Neural crest cell (in vitro differentiated cells): ENCODE measurements around the gene MALSU1. TPM values are rescaled to one million over a fixed set of nuclear protein-coding genes. Genes with fewer than 3 reads are reported as not detected.

Experiments used
- DNase-seq: peaks from one replicate; pipeline ENCODE4 v3.0.0; 2021; ENCODE audit warnings: low read depth, mixed read lengths, low spot score
- H3K27ac Mint-ChIP-seq: one replicate; pipeline ENCODE4 v1.8.0; 2021; ENCODE audit warnings: mild to moderate bottlenecking, mixed read lengths; ENCODE audit not compliant: unreplicated experiment
- H3K27me3 Mint-ChIP-seq: 2 replicates; pipeline ENCODE4 v1.8.0; 2021; ENCODE audit warnings: low read depth, mild to moderate bottlenecking, mixed read lengths
- H3K36me3 Mint-ChIP-seq: 2 replicates; pipeline ENCODE4 v1.8.0; 2021; ENCODE audit warnings: low read depth, mild to moderate bottlenecking, mixed read lengths
- H3K4me1 Mint-ChIP-seq: 2 replicates; pipeline ENCODE4 v1.8.0; 2021; ENCODE audit warnings: mixed read lengths
- H3K4me3 Mint-ChIP-seq: one replicate; pipeline ENCODE4 v1.8.0; 2021; ENCODE audit warnings: mild to moderate bottlenecking, mixed read lengths
- H3K9me3 Mint-ChIP-seq: 2 replicates; pipeline ENCODE4 v1.8.0; 2021; ENCODE audit warnings: mixed read lengths
- total RNA-seq: library from RNA; stranded (reverse); gene quantifications from 2 replicates; pipeline ENCODE4 v1.2.1, GENCODE V29; 2021
- TF ChIP-seq, protein P1 (sequence below): fragments of 200-600 bp; sonication (generic); conservative IDR thresholded peaks from 2 replicates; pipeline ENCODE4 v1.5.0; 2021; ENCODE audit warnings: antibody characterized with exemption, mild to moderate bottlenecking

Gene MALSU1
- total RNA-seq, 1 donor from 2014 or later: 56.1 TPM

- Mint-ChIP-seq H3K27me3 (no peaks in the 10 kb centered on the region), H3K36me3 (peaks cover 50% of the 10 kb centered on the region), H3K27ac (no peak overlapping the region), H3K4me1 (no peaks in the 10 kb centered on the region), H3K9me3 (peaks cover 2% of the 10 kb centered on the region), H3K4me3 (no peak overlapping the region)
- TF ChIP-seq, protein P1, sequence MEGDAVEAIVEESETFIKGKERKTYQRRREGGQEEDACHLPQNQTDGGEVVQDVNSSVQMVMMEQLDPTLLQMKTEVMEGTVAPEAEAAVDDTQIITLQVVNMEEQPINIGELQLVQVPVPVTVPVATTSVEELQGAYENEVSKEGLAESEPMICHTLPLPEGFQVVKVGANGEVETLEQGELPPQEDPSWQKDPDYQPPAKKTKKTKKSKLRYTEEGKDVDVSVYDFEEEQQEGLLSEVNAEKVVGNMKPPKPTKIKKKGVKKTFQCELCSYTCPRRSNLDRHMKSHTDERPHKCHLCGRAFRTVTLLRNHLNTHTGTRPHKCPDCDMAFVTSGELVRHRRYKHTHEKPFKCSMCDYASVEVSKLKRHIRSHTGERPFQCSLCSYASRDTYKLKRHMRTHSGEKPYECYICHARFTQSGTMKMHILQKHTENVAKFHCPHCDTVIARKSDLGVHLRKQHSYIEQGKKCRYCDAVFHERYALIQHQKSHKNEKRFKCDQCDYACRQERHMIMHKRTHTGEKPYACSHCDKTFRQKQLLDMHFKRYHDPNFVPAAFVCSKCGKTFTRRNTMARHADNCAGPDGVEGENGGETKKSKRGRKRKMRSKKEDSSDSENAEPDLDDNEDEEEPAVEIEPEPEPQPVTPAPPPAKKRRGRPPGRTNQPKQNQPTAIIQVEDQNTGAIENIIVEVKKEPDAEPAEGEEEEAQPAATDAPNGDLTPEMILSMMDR: no peak
- no peak for DNase-seq
Measured at GRCh38 chr7:23336799-23337283, 37.7 kb downstream of the MALSU1 start.

GRCh38 chr7:23337374-23337773 lies 38.2 kb downstream of the MALSU1 start:
- H3K27ac Mint-ChIP-seq: no peak overlapping the region
- H3K36me3 Mint-ChIP-seq: peaks cover 49% of the 10 kb centered on the region
- H3K4me1 Mint-ChIP-seq: no peaks in the 10 kb centered on the region
- no peak for DNase-seq
- TF ChIP-seq, protein P1: no peak
- peaks cover 2% of the 10 kb centered on the region for H3K9me3 Mint-ChIP-seq
- H3K27me3 Mint-ChIP-seq: no peaks in the 10 kb centered on the region
- no peak overlapping the region for H3K4me3 Mint-ChIP-seq

DNA sequence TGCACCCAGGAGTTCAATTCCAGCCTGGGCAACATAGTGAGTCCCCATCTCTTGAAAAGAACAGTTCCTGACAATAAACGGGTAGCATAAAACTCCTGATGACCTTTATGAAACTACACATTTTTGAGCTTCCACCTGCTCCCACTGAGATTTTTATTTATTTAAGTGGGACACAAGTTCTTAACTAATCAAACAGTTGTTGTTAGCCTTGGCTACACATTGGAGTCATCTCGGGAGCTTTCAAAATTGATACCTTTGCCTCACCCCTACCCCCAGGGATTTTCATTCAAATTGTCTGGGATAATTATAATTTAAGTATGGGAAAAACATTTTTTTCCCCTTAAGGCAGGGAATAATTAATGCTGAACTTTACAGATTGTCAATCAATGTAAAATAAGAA lies 39.3 kb downstream of the MALSU1 start:
- Mint-ChIP-seq H3K4me3 (no peak overlapping the region), H3K4me1 (no peaks in the 10 kb centered on the region), H3K9me3 (peaks cover 2% of the 10 kb centered on the region), H3K36me3 (peaks cover 45% of the 10 kb centered on the region), H3K27me3 (no peaks in the 10 kb centered on the region), H3K27ac (no peak overlapping the region)
- TF ChIP-seq, protein P1: no peak
- no peak for DNase-seq

DNA sequence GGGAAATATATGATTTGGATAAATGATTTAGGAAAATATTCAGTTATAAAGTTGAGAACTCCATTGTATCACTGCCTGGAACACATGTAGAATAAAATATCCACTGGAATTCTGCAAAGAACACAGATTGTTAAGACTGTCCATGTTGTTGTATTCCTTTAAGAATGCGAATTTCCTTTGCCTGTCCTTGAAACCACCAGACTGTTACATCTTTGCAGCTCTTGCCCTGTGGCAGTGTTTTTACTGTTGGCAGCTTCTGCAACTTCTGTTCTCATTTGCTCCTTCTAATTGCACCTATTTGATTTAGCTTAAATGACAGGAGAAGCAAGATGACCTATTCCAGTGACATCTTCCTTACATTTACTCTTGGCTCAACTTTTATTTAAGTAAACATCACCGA lies 39.7 kb downstream of the MALSU1 start:
- Mint-ChIP-seq H3K4me3 (no peak overlapping the region), H3K4me1 (no peaks in the 10 kb centered on the region), H3K27me3 (no peaks in the 10 kb centered on the region), H3K27ac (no peak overlapping the region), H3K9me3 (peaks cover 2% of the 10 kb centered on the region), H3K36me3 (peaks cover 44% of the 10 kb centered on the region)
- no peak for DNase-seq
- TF ChIP-seq, protein P1: no peak

GRCh38 chr7:23341846-23342598 lies 42.9 kb downstream of the MALSU1 start:
- no peak overlapping the region for H3K27ac Mint-ChIP-seq
- no peaks in the 10 kb centered on the region for H3K27me3 Mint-ChIP-seq
- TF ChIP-seq, protein P1: no peak
- peaks cover 2% of the 10 kb centered on the region for H3K9me3 Mint-ChIP-seq
- peaks cover 7% of the 10 kb centered on the region for H3K4me1 Mint-ChIP-seq
- DNase-seq: no peak
- H3K36me3 Mint-ChIP-seq: peaks cover 40% of the 10 kb centered on the region
- H3K4me3 Mint-ChIP-seq: no peak overlapping the region
